Prostate gland (tissue), 2 donors: Measurements from ENCODE around the gene PLPPR1. TPM values are rescaled to one million over a fixed set of nuclear protein-coding genes. Genes with fewer than 3 reads are reported as not detected.
"Not testable (repeated sequence)": the region's sequence is repeated elsewhere in the genome, so short reads cannot be mapped to it uniquely, and the experiment has no call there.

Source experiments
- DNase-seq: peaks from one replicate; pipeline ENCODE4 v3.0.0-alpha.2; 2019; ENCODE audit warnings: low spot score
- H3K27ac ChIP-seq, 2 donors: fragments of 200-600 bp; sonication (generic); 2 replicates each; pipeline ENCODE4 v1.5.1; 2017 to 2019
- H3K27me3 ChIP-seq: fragments of 200-600 bp; sonication (generic); replicated peaks from 2 replicates; pipeline ENCODE4 v1.5.1; 2019; ENCODE audit not compliant: insufficient read depth
- H3K36me3 ChIP-seq, 2 donors: fragments of 200-600 bp; sonication (generic); 1 replicate in 1 of 2; 2 replicates in 1 of 2; pipeline versions ENCODE4 v1.5.1 to v1.8.1; 2017 to 2019
- H3K4me1 ChIP-seq: fragments of 200-600 bp; sonication (generic); replicated peaks from 2 replicates; pipeline ENCODE4 v1.5.1; 2019
- H3K4me3 ChIP-seq, 2 donors: fragments of 200-600 bp; sonication (generic); 2 replicates each; pipeline ENCODE4 v1.5.1; 2017 to 2019
- H3K9me3 ChIP-seq: fragments of 200-600 bp; sonication (generic); 2 replicates; pipeline ENCODE4 v1.5.1; 2017
- POLR2A ChIP-seq: fragments of 450-650 bp; IDR thresholded peaks from one replicate; pipeline ENCODE4 v1.6.1; 2016; ENCODE audit warnings: antibody characterized with exemption, mild to moderate bottlenecking
- POLR2AphosphoS5 ChIP-seq: sonication (generic); formaldehyde crosslinking; IDR thresholded peaks from one replicate; pipeline ENCODE4 v1.6.1; 2017; ENCODE audit warnings: antibody characterized with exemption
- WGBS: methylation state at CpG from one replicate; pipeline ENCODE4 v1.1.5; 2018; 5-methylcytosine and 5-hydroxymethylcytosine counted together
- intact Hi-C: fragments of 100-400 bp; cut with DNase I; formaldehyde crosslinking; loops from one replicate; pipeline ENCODE4 v1.14.2; 2022
- total RNA-seq, 2 donors: library from RNA; depleted of rRNA; stranded (reverse); fragments of >200 nt; gene quantifications; one replicate each; pipeline ENCODE4 v1.1.0, GENCODE V29; 2016
- TF ChIP-seq, protein P1 (sequence below), 4 experiments: fragments of 200-600 bp in 2 of 4; fragments of 450-650 bp in 2 of 4; sonication (generic) in 2 of 4; IDR thresholded peaks; 1 replicate in 3 of 4; 2 replicates in 1 of 4; pipeline ENCODE4 v1.5.1; 2016 to 2019; ENCODE audit warnings: antibody characterized with exemption in 4 of 4, mild to moderate bottlenecking in 2 of 4, moderate library complexity in 2 of 4

PLPPR1 gene
- total RNA-seq, 2 donors from 2014 or later, result 2.8 TPM; not detected in 1

DNA sequence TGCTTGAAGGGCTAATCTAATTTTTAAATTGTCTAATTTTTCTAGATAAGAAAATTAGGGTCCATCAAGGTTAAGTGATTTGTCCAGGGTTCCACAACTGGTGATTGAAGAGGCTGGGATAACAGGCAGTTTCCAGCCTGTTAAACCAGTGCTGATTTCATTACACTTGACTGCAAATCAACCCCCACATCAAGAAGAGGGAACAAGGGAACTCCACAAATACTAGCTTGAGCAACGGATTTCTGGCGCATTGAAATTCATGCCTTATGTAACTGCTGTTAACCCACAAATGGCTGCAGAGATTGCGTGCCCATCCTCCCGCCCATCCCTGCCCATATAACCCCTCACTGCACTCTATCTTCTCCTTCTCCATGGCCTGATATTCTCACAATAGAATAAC, 10.0 kb downstream of the PLPPR1 start:
- Histone ChIP-seq H3K27me3 (no peaks in the 10 kb centered on the region), H3K9me3 (no peaks in the 10 kb centered on the region), H3K4me3 (no peak overlapping the region), H3K27ac (no peak overlapping the region), H3K4me1 (no peaks in the 10 kb centered on the region), H3K36me3 (no peaks in the 10 kb centered on the region)
- intact Hi-C loops, result no loop called here
- TF ChIP-seq POLR2AphosphoS5 (no peak), POLR2A (no peak)
- TF ChIP-seq, protein P1, sequence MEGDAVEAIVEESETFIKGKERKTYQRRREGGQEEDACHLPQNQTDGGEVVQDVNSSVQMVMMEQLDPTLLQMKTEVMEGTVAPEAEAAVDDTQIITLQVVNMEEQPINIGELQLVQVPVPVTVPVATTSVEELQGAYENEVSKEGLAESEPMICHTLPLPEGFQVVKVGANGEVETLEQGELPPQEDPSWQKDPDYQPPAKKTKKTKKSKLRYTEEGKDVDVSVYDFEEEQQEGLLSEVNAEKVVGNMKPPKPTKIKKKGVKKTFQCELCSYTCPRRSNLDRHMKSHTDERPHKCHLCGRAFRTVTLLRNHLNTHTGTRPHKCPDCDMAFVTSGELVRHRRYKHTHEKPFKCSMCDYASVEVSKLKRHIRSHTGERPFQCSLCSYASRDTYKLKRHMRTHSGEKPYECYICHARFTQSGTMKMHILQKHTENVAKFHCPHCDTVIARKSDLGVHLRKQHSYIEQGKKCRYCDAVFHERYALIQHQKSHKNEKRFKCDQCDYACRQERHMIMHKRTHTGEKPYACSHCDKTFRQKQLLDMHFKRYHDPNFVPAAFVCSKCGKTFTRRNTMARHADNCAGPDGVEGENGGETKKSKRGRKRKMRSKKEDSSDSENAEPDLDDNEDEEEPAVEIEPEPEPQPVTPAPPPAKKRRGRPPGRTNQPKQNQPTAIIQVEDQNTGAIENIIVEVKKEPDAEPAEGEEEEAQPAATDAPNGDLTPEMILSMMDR (IDR thresholded peaks at IDR 0.05), result no peak
- no peak for DNase-seq
- 68% methylated on average over 4 of the region's 4 CpGs for WGBS

DNA sequence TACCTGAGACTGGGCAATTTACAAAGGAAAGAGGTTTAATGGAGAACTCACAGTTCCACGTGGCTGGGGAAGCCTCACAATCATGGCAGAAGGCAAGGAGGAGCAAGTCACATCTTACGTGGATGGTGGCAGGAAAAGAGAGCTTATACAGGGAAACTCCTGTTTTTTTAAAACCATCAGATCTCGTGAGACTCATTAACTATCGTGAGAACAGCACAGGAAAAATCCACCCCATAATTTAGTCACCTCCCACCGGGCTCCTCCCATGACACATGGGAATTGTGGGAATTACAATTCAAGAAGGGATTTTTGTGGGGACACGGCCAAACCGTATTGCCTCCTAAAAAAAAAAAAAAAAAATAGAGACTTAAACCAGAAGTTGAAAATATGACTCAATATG, 11.1 kb downstream of the PLPPR1 start:
- WGBS, result 82% methylated on average over 7 of the region's 7 CpGs

GRCh38 chr9:101047848-101048397, 19.4 kb downstream of the PLPPR1 start:
- Histone ChIP-seq H3K4me3 (no peak overlapping the region), H3K9me3 (no peaks in the 10 kb centered on the region), H3K36me3 (no peaks in the 10 kb centered on the region), H3K27ac (no peak overlapping the region), H3K27me3 (no peaks in the 10 kb centered on the region), H3K4me1 (no peaks in the 10 kb centered on the region)
- intact Hi-C loops, result no loop called here
- DNase-seq, result no peak
- WGBS, result 82% methylated on average over 4 of the region's 4 CpGs
- TF ChIP-seq POLR2AphosphoS5 (no peak), POLR2A (no peak)
- TF ChIP-seq, protein P1 (IDR thresholded peaks at IDR 0.05), result no peak

More for the DNA sequence above, 11.1 kb downstream of the PLPPR1 start:
- H3K36me3 ChIP-seq, H3K27me3 ChIP-seq, H3K27ac ChIP-seq, intact Hi-C loops, H3K4me1 ChIP-seq, H3K4me3 ChIP-seq, DNase-seq, H3K9me3 ChIP-seq: not testable (repeated sequence)

- WGBS, result 94% methylated on average over 3 of the region's 3 CpGs
- Histone ChIP-seq H3K27ac (no peak overlapping the region), H3K4me3 (no peak overlapping the region), H3K9me3 (no peaks in the 10 kb centered on the region), H3K27me3 (no peaks in the 10 kb centered on the region), H3K4me1 (no peaks in the 10 kb centered on the region), H3K36me3 (no peaks in the 10 kb centered on the region)
- TF ChIP-seq POLR2AphosphoS5 (no peak), POLR2A (no peak)
- TF ChIP-seq, protein P1 (IDR thresholded peaks at IDR 0.05), result no peak
- DNase-seq, result no peak
- intact Hi-C loops, result no loop called here
Measured at GRCh38 chr9:101050650-101051049, 22.1 kb downstream of the PLPPR1 start.

DNA sequence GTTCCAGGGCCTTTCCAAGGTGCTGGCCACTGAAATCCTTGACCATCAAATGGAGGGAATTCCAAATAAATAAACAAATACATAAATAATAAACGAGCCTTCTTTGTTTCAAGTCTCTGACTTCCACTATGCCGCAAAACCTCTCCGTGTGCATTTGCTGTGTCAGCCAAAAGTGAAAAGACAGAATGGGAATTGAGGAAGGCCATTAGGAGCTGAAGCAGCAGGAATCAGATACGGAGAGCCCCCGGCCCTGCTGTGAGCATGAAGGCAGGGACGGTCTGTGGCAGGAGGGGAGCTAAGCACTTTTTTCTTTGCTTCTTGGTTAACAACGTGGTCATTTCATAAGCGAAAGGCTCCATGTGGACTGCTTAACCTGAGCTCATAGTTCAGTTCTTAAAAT, 26.1 kb downstream of the PLPPR1 start:
- intact Hi-C loops, result no loop called here
- Histone ChIP-seq H3K9me3 (no peaks in the 10 kb centered on the region), H3K4me3 (no peak overlapping the region), H3K27ac (no peak overlapping the region), H3K4me1 (no peaks in the 10 kb centered on the region), H3K36me3 (no peaks in the 10 kb centered on the region), H3K27me3 (no peaks in the 10 kb centered on the region)
- 45% methylated on average over 8 of the region's 8 CpGs for WGBS
- TF ChIP-seq POLR2A (no peak), POLR2AphosphoS5 (no peak)
- TF ChIP-seq, protein P1 (IDR thresholded peaks at IDR 0.05), result no peak
- DNase-seq, result no peak
